GM21515 (cell line): Measurements from ENCODE around the gene ATPAF2.
"Not testable (repeated sequence)": the region's sequence is repeated elsewhere in the genome, so short reads cannot be mapped to it uniquely, and the experiment has no call there.

Experiments used
- ATAC-seq: cut with Tn5 transposase; IDR thresholded peaks from one replicate; pipeline ENCODE4 v1.9.1; 2021; ENCODE audit not compliant: unreplicated experiment

Gene ATPAF2

GRCh38 chr17:18014006-18014405 lies 25.0 kb downstream of the ATPAF2 start:
- no peak for ATAC-seq

DNA sequence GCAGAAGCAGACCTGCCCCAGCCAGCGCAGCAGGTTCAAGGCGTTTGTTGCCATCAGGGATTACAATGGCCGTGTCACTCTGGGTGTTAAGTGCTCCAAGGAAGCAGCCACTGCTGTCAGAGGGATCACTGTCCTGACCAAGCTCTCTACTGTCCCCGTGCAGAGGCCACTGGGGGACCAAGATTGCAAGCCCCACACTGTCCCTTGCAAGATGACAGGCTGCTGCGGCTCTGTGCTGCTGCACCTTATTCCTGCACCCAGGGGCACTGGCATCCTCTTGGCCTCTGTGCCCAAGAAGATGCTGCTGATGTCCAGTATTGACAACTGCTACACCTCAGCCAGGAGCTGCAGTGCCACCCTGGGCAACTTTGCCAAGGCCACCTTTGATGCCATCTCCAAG lies 27.7 kb downstream of the ATPAF2 start:
- ATAC-seq = no peak

- ATAC-seq = no peak
These were observed 29.2 kb downstream of the ATPAF2 start for GRCh38 chr17:18009609-18010420.

GRCh38 chr17:18008496-18009268 lies 30.3 kb downstream of the ATPAF2 start:
- no peak for ATAC-seq

DNA sequence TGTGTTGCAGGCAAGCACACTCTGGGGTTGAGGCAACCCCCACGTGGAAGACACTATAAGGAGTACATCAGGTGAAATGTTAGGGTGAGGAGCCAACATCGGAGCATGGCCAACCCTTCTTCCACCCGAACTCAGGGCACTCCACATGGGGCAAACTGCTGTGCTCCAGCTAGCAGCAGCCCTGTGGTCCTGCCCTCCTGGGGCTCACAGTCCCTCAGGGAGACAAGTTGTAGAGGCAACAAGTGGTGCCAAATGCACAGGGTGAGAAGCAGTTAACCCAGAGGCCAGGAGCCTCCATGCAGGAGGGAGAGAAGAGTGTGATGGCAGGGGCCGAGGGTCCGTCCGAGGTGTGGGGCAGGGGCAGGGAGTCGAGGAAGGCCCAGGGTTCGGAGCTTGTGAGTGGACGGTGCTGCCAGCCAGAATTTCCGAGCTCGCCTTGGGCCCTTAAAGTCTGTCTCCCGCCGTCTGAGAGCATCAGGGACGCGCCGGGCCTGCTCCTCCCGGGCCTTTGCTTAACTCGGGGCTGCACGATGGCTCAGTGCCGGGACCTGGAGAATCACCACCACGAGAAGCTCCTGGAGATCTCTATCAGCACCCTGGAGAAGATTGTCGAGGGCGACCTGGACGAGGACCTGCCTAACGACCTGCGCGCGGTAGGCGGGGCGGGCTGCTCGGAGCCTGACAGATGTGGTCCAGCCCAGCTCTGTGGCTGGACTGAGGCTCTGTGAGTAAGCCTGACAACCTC lies 32.3 kb downstream of the ATPAF2 start:
- ATAC-seq = no peak

DNA sequence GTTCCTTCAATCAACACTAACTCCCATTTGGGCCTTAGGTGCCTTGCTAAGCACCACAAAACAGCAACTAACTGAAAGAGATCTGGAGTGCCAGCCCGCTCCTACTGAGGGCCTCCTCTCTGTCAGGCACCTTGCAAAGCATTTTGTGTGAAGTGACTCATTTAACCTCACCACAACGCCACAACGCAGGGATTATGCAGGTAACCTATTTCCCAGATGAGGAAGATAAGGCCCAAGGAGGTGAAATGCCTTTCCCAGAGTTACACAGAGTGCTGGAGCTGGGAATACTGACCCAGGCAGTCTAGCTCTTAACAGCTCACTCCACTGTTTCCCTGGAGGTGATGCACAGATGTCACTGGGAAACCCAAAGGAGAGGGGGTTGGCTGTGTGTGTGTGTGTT lies 33.5 kb downstream of the ATPAF2 start:
- ATAC-seq = no peak

- no peak for ATAC-seq
These were observed 34.1 kb downstream of the ATPAF2 start for GRCh38 chr17:18004884-18005305.

- no peak for ATAC-seq
These were observed 34.6 kb downstream of the ATPAF2 start for GRCh38 chr17:18004345-18004744.

DNA sequence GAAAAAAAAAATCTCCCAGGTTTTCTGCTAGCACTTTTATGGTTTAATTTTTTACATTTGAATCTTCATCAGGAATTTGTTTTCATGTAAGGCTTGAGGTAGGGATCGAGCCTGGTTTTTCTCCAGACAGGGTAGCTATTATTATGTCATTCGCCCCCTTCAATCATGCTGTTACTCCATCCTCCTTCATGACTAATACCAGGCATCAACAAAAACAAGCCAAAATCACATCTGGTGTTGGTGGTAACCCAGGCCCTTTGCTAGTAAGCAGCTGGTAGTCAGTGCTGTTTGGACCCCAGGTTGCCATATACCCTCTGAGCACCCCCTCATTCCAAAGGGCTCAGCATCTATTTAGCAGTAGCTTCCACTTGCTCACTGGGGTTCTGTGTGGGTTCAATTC lies 36.8 kb downstream of the ATPAF2 start:
- ATAC-seq = no peak

DNA sequence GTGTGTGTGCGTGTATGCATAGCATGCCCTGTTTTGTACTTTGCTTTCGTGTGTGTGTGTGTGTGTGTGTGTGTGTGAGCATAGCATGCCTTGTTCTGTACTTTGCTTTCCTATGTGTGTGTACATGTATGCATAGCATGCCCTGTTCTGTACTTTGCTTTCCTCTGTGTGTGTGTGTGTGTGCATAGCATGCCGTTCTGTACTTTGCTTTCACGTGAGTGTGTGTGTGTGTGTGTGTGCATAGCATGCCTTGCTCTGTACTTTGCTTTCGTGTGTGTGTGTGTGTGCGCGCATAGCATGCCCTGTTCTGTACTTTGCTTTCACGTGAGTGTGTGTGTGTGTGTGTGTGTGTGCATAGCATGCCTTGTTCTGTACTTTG lies 38.9 kb downstream of the ATPAF2 start:
- ATAC-seq = no peak

DNA sequence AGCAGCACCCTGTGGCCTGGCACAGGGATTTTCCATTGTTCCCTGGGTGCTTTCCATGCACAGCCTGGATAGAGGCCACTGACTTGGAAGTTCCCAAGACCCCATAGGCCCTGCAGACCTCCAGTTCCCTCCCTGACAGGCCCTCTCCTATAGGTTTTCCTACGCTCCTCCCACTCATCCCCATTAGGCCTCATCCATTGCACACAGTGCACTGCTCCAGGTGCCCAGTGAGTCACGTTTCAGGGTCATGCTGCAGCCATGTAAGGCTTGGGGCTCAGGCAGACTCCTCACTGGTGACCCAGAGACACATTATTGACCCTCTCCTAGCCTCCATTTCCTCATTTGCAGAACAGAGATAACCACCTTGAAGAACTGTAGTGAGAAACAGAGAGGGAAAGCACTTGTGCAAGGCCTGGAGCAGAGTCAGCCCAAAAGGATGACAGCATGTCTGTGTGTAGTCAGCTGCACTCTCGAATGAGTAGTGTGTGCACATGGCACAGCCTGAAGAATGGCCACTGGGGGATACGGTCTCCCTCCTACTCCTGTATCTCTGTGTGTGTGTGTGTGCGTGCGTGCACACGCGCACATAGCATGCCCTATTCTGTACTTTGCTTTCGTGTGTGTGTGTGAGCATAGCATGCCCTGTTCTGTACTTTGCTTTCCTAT lies 39.5 kb downstream of the ATPAF2 start:
- ATAC-seq = no peak

DNA sequence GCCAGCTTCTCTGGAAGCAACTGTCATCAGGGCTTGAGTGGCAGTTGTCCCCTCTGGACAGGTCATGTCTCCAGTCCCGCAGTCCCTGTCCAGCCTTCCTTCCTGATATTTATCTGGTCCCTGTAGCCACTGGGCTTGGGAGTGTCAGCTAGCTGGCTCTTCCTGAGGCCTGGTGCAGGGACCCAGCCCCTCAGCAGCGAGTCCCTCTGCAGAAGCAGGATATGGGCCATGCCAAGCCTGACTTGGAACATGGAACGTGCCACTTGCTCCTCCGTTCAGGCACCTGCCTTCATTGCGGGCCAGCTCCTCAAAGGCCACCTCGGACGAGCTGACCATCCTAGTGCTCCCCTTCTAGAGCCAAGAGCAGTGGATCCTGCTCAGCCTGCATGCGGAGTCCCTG lies 40.0 kb downstream of the ATPAF2 start:
- ATAC-seq = no peak

DNA sequence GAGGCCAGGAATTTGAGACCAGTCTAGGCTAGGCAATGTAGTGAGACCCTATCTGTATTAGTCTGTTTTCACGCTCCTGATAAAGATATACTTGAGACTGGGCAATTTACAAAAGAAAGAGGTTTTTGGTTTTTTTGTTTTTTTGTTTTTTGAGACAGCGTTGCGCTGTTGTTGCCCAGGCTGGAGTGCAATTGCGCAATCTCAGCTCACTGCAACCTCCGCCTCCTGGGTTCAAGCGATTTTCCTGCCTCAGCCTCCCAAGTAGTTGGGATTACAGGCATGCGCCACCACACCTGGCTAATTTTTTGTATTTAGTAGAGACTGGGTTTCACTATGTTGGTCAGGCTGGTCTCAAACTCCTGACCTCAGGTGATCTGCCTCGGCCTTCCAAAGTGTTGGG lies 43.1 kb downstream of the ATPAF2 start:
- not testable (repeated sequence) for ATAC-seq

- ATAC-seq = no peak
These were observed 44.5 kb downstream of the ATPAF2 start for GRCh38 chr17:17994271-17995069.

DNA sequence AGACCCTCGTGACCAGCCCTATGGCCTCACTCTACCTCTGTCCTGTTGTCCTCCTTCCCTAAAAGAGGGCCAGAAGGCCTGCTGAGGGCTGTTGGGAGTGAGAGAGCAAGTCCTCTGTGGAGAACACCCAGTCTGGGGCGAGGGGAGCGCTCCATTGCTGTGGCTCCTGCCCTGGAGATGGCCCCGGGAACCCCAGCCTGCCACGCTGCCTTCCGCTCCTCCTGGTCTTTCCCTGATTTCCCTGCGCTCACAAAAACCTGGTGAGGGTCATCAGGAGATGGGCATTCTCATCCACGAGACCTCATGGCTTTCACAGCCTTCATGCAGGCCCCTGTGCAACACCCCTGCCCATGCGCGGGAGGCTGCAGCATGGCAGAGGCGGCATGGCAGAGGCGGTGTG lies 45.1 kb downstream of the ATPAF2 start:
- no peak for ATAC-seq

DNA sequence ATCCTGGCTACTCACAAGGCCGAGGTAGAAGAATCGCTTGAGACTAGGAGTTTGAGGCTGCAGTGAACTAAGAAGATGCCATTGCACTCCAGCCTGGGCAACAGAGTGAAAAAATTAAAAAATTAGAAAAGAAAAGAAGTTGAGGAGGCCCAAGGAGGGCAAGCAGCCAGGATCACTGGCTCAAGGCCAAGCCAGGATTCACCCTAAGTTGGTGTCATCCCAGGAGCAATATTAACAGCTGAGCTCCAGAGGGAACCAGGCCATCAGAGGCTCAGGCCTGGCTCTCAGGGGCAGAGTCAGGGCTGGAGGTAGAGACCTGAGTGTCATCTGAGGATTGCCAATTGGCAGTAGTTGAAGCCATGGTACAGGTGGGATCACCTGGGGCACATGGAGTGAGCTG lies 45.6 kb downstream of the ATPAF2 start:
- no peak for ATAC-seq

DNA sequence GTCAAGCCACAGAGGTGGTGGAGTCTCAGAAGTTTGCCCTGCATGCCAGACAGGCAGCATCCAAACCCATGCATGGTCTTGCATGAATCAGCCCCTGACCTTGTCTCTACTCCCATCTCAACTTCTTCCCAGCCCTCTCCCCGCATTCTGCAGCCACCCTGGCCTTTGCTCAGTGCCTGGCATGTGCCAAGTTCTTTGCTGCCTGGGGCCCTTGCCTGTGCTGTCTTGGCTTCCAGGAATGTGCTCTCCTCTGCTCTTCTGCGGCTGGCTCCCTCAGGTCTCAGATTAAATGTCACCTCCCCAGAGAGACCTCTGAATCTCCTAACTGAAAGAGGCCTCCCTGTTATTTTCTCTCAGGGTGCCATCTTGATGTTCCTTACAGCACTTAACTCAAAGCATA lies 48.7 kb downstream of the ATPAF2 start:
- ATAC-seq = no peak

DNA sequence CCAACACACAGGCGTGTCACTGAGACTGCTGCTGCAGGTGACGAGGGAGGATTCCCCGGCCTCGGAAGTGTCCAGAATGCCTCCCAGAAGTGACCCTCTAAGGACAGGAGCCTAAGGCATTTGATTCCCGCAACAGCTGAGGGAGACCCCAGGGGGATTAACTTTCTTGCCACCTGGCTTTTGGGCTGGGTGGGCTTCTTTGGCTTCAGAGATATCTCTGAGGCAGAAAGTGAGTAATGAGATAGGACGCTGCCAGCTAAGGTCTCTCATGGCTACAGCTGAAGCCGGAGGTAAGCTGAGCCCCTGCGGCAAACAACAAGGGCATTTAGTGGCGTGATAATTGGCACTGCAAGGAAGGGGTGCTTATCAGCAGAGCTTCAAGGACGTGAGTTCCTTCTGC lies 49.4 kb downstream of the ATPAF2 start:
- no peak for ATAC-seq

- ATAC-seq = no peak
These were observed 49.9 kb downstream of the ATPAF2 start for GRCh38 chr17:17989081-17989480.

GRCh38 chr17:17988427-17988945 lies 50.5 kb downstream of the ATPAF2 start:
- ATAC-seq = no peak
